Suprapubic skin (tissue), 3 donors: Measurements from ENCODE around the gene LDB2.

ENCODE experiments used
- CTCF ChIP-seq, 2 donors: fragments of 200-600 bp in 1 of 2; fragments of 450-650 bp in 1 of 2; sonication (generic) in 1 of 2; IDR thresholded peaks; one replicate each; pipeline ENCODE4 v1.5.1; 2016 to 2019; ENCODE audit warnings: antibody characterized with exemption in 2 of 2, mild to moderate bottlenecking in 1 of 2, moderate library complexity in 1 of 2
- POLR2AphosphoS5 ChIP-seq, 3 donors: sonication (generic); formaldehyde crosslinking; IDR thresholded peaks; one replicate each; pipeline ENCODE4 v1.6.1; 2017; ENCODE audit warnings: antibody characterized with exemption in 3 of 3

GRCh38 chr4:16926214-16926613 lies 27.8 kb upstream of the LDB2 start:
- TF ChIP-seq POLR2AphosphoS5 (IDR thresholded peaks at IDR 0.05) (no peak), CTCF (IDR thresholded peaks at IDR 0.05) (no peak)
